Cardiac septum (tissue), 1 donor: ENCODE results near the gene MGMT. TPM values are rescaled to one million over a fixed set of nuclear protein-coding genes. Genes with fewer than 3 reads are reported as not detected.

Experiments
- DNase-seq: peaks from one replicate; pipeline ENCODE4 v3.0.0-alpha.2; 2020; ENCODE audit warnings: low spot score
- intact Hi-C: fragments of 100-400 bp; cut with DNase I; formaldehyde crosslinking; loops from one replicate; pipeline ENCODE4 v1.14.0; 2022
- total RNA-seq: library from RNA; stranded (reverse); fragmentation: NEBNext Ultra II Directional; extraction: Animal tissue kit (Norgen Biotek cat#: 25700); gene quantifications from one replicate; pipeline ENCODE4 v1.2.1, GENCODE V29; 2021
- donor health status: DM: no; HTN: no; CAD: no.

The MGMT gene
- total RNA-seq, 1 donor from 2014 or later = 11.4 TPM

- intact Hi-C loops = no loop called here
- no peak for DNase-seq
Measured at GRCh38 chr10:129815898-129816655, 349.0 kb downstream of the MGMT start.

DNA sequence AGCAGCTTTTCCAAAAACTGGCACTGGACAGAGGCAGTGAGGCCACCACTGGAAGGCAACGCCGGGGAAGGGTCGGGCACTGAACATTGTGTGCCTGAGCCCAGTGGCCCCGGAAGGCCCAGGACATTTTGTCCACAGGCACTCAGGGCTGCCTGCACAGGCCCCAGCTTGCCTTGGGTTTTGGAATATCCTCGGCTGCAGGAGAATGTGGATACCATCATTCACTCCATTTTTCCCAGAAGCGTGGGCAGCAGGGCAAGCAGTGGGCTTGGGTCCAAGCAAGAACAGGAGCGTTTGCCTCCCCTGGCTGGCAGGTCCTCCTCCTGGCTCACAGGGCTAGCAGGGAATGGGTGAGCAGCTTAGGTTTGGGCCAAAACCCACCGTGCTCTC is 349.6 kb downstream of the MGMT start:
- intact Hi-C loops = no loop called here

More for the DNA sequence above, 349.6 kb downstream of the MGMT start:
- no peak for DNase-seq
